AG04449 (cell line): Measurements from ENCODE around the gene PRPF40B.

Experiments
- CTCF ChIA-PET: fragments of 350-600 bp; formaldehyde crosslinking; extraction: SDS; loops from one replicate; lab custom pipeline; 2021; ENCODE audit warnings: antibody characterized with exemption; lab: Yijun Ruan, JAX
- POLR2A ChIA-PET: fragments of 400-600, 350-600 bp; formaldehyde crosslinking; extraction: SDS; loops from one replicate; lab custom pipeline; 2020; ENCODE audit warnings: antibody characterized with exemption, inconsistent platforms; lab: Yijun Ruan, JAX
- DNase-seq: peaks from one replicate; pipeline ENCODE4 v3.0.0-alpha.2; 2010; ENCODE audit warnings: low read depth, low spot score
- H3K4me3 ChIP-seq: 2 replicates; pipeline ENCODE4 v1.5.1; 2011; ENCODE audit warnings: low read depth, mild to moderate bottlenecking, control low read depth, low read length
- CTCF ChIP-seq: IDR thresholded peaks from one replicate; pipeline ENCODE4 v1.5.1; 2011; ENCODE audit warnings: mild to moderate bottlenecking, moderate library complexity, low read length, control low read depth, inconsistent platforms; ENCODE audit not compliant: insufficient read depth; ENCODE audit errors: missing control alignments

Gene PRPF40B

GRCh38 chr12:49664167-49664566, 40.8 kb downstream of the PRPF40B start:
- CTCF ChIA-PET: interaction anchor here (0.8 to 7.5 kb wide), 10 partner anchors 9 to 98 kb away, joined by 3 to 71 read pairs (median 9); partner anchors contain the start of genes FMNL3 and TMBIM6
- TF ChIP-seq CTCF: no peak
- POLR2A ChIA-PET: interaction anchor here (0.6 to 1.0 kb wide), 2 partner anchors 16 to 77 kb away, joined by 3 read pairs; partner anchors contain the start of gene TMBIM6
- DNase-seq: no peak
- H3K4me3 ChIP-seq: no peak overlapping the region

DNA sequence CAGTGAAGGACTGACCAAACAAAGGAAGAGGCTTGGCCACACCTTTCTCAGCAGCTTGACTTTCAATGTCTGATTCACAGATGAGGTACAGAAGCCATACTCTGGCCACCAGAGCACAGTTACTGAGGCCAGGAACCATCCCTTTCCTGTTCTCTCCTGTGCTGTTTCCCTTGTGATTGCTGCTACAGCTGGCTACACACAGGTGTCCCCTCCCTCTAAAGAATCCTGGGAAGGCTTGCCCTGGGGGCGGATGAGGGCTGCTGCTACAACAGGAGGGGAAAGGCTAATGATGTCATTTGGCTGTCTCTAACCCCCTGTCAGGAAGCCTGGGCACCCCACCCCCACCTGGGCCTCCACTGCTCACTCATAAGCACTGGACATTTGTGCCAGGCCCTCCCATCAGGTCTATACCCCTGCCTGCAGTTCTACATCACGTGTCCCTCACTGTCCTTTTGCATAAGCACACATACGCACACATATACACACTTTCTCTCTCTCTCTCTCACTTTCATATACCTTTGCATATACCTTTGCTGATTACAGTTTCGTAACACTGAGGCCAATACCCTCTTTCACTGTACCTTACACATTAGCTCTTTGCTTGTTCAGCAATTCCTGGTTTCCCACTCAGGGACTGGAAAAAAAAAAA, 41.4 kb downstream of the PRPF40B start:
- no peak for TF ChIP-seq CTCF
- DNase-seq: no peak
- no peak overlapping the region for H3K4me3 ChIP-seq
- ChIA-PET POLR2A (interaction anchor here (0.5 kb wide), 1 partner anchor 39 kb away, joined by 3 read pairs; no protein-coding TSS in a partner anchor), CTCF (interaction anchor here (0.8 to 7.5 kb wide), 12 partner anchors 8 to 97 kb away, joined by 3 to 71 read pairs (median 4); partner anchors contain the start of genes FMNL3 and TMBIM6)

GRCh38 chr12:49665384-49665783, 42.0 kb downstream of the PRPF40B start:
- ChIA-PET POLR2A (interaction anchor here (0.5 kb wide), 1 partner anchor 38 kb away, joined by 3 read pairs; no protein-coding TSS in a partner anchor), CTCF (interaction anchor here (0.9 to 7.5 kb wide), 8 partner anchors 9 to 76 kb away, joined by 3 to 71 read pairs (median 4); partner anchors contain the start of genes FMNL3 and TMBIM6)
- no peak for TF ChIP-seq CTCF
- H3K4me3 ChIP-seq: no peak overlapping the region
- DNase-seq: no peak

DNA sequence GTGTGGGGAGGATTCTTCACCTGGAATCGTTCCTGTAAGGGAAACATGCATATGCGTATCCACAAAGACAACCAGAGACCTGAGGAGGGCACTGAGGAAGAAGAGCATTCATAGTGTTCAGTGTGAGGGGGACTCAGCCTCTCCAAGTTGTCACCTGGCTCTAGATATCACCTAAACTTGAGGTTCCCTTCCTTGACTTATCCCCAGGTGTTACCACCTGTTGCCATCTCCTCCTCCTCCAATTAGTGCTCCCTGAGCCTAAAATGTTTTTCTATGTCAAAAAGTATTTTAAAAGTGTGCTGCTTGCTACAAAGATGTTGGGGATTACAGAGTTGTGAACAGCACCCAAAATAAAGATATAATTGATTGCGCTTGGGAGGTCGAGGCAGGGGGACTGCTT, 42.8 kb downstream of the PRPF40B start:
- DNase-seq: no peak
- POLR2A ChIA-PET: no interaction called here
- H3K4me3 ChIP-seq: no peak overlapping the region
- CTCF ChIA-PET: interaction anchor here (1.1 to 7.5 kb wide), 7 partner anchors 9 to 42 kb away, joined by 3 to 71 read pairs (median 4); partner anchors contain the start of gene FMNL3
- no peak for TF ChIP-seq CTCF

GRCh38 chr12:49667325-49668090, 44.1 kb downstream of the PRPF40B start:
- ChIA-PET CTCF (interaction anchor here (1.0 to 2.3 kb wide), 12 partner anchors 8 to 41 kb away, joined by 3 to 8 read pairs (median 4); no protein-coding TSS in a partner anchor), POLR2A (no interaction called here)
- no peak for DNase-seq
- H3K4me3 ChIP-seq: no peak overlapping the region
- TF ChIP-seq CTCF: no peak
